Loucy (cell line): ENCODE results near the gene PITX2.

Experiments used
- H2AFZ ChIP-seq: fragments of 200-600 bp; sonication (generic); 2 replicates; pipeline ENCODE4 v1.6.0; 2016; ENCODE audit warnings: antibody characterized with exemption, mild to moderate bottlenecking, low read length, moderate library complexity
- H3F3A ChIP-seq: fragments of 200-600 bp; 2 replicates; pipeline ENCODE4 v1.6.0; 2016; ENCODE audit warnings: antibody characterized with exemption, low read depth, mild to moderate bottlenecking
- H3K27me3 ChIP-seq: fragments of 200-600 bp; sonication (generic); 2 replicates; pipeline ENCODE4 v1.6.1; 2014; ENCODE audit warnings: low read length, mild to moderate bottlenecking; ENCODE audit not compliant: insufficient read depth, poor library complexity, severe bottlenecking
- H3K36me3 ChIP-seq: fragments of 200-600 bp; sonication (generic); 2 replicates; pipeline ENCODE4 v1.6.1; 2016; ENCODE audit warnings: low read length; ENCODE audit not compliant: insufficient read depth
- H3K4me1 ChIP-seq: fragments of 200-600 bp; sonication (generic); 2 replicates; pipeline ENCODE4 v1.5.1; 2014; ENCODE audit warnings: low read length, mild to moderate bottlenecking; ENCODE audit not compliant: insufficient read depth, poor library complexity, severe bottlenecking
- H3K4me2 ChIP-seq: fragments of 200-600 bp; sonication (generic); 2 replicates; pipeline ENCODE4 v1.6.0; 2014; ENCODE audit warnings: antibody characterized with exemption, low read length, low read depth, mild to moderate bottlenecking; ENCODE audit not compliant: poor library complexity, severe bottlenecking
- H3K4me3 ChIP-seq: fragments of 200-600 bp; sonication (generic); 2 replicates; pipeline ENCODE4 v1.5.1; 2014; ENCODE audit warnings: low read length, mild to moderate bottlenecking, mixed read lengths; ENCODE audit not compliant: poor library complexity, severe bottlenecking
- H3K79me2 ChIP-seq: fragments of 200-600 bp; sonication (generic); 2 replicates; pipeline ENCODE4 v1.6.1; 2014; ENCODE audit warnings: low read length; ENCODE audit not compliant: insufficient read depth
- H3K9ac ChIP-seq: fragments of 200-600 bp; sonication (generic); 2 replicates; pipeline ENCODE4 v1.6.0; 2014; ENCODE audit warnings: mild to moderate bottlenecking, low read depth, low read length, moderate library complexity; ENCODE audit not compliant: poor library complexity, severe bottlenecking
- H3K9me2 ChIP-seq: fragments of 200-600 bp; sonication (generic); replicated peaks from 2 replicates; pipeline ENCODE4 v1.6.1; 2016; ENCODE audit warnings: low read depth, low read length, mixed read lengths
- H3K9me3 ChIP-seq: fragments of 200-600 bp; sonication (generic); 2 replicates; pipeline ENCODE4 v1.6.1; 2014; ENCODE audit warnings: mild to moderate bottlenecking, antibody characterized with exemption, low read length, low read depth; ENCODE audit not compliant: insufficient read depth
- H4K20me1 ChIP-seq: fragments of 200-600 bp; sonication (generic); 2 replicates; pipeline ENCODE4 v1.6.0; 2014; ENCODE audit warnings: antibody characterized with exemption, low read length, mild to moderate bottlenecking; ENCODE audit not compliant: insufficient read depth, poor library complexity, severe bottlenecking
- EZH2phosphoT487 ChIP-seq: fragments of 200-600 bp; IDR thresholded peaks from 2 replicates; pipeline ENCODE4 v1.6.1; 2018; ENCODE audit warnings: antibody characterized with exemption, mild to moderate bottlenecking, moderate library complexity, borderline replicate concordance
- TF ChIP-seq, protein P1 (sequence below): fragments of 200-600 bp; sonication (generic); conservative IDR thresholded peaks from 2 replicates; pipeline ENCODE4 v1.5.1; 2014; ENCODE audit warnings: mild to moderate bottlenecking, antibody characterized with exemption, low read length

The PITX2 gene

DNA sequence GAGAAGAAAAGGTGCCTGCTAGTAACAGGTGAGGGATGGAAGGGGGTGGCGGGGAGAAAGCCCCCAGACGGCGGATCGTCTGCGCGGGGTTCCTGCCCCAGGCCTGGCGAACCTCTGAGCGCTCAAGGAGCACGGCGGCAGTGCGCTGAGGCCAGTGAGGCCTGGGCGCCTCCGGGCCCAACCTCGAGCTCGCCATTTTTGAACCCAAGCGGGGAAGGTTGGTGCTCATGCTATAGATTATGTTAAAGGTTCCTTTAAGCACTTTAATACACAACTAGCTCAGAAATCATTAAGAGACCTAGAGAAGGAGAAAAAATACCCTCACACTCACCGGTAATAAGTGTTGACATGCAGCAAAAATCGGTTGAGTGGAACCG, 7.9 kb downstream of the PITX2 start:
- Histone ChIP-seq H3F3A (no peaks in the 10 kb centered on the region), H3K36me3 (no peaks in the 10 kb centered on the region), H3K4me3 (no peak overlapping the region), H3K9ac (no peak overlapping the region), H3K79me2 (no peaks in the 10 kb centered on the region), H3K9me3 (no peaks in the 10 kb centered on the region), H4K20me1 (no peaks in the 10 kb centered on the region), H3K9me2 (no peaks in the 10 kb centered on the region), H3K4me1 (no peaks in the 10 kb centered on the region), H3K27me3 (no peaks in the 10 kb centered on the region), H2AFZ (no peak overlapping the region), H3K4me2 (no peak overlapping the region)
- TF ChIP-seq, protein P1, sequence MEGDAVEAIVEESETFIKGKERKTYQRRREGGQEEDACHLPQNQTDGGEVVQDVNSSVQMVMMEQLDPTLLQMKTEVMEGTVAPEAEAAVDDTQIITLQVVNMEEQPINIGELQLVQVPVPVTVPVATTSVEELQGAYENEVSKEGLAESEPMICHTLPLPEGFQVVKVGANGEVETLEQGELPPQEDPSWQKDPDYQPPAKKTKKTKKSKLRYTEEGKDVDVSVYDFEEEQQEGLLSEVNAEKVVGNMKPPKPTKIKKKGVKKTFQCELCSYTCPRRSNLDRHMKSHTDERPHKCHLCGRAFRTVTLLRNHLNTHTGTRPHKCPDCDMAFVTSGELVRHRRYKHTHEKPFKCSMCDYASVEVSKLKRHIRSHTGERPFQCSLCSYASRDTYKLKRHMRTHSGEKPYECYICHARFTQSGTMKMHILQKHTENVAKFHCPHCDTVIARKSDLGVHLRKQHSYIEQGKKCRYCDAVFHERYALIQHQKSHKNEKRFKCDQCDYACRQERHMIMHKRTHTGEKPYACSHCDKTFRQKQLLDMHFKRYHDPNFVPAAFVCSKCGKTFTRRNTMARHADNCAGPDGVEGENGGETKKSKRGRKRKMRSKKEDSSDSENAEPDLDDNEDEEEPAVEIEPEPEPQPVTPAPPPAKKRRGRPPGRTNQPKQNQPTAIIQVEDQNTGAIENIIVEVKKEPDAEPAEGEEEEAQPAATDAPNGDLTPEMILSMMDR: no peak
- no peak for TF ChIP-seq EZH2phosphoT487

DNA sequence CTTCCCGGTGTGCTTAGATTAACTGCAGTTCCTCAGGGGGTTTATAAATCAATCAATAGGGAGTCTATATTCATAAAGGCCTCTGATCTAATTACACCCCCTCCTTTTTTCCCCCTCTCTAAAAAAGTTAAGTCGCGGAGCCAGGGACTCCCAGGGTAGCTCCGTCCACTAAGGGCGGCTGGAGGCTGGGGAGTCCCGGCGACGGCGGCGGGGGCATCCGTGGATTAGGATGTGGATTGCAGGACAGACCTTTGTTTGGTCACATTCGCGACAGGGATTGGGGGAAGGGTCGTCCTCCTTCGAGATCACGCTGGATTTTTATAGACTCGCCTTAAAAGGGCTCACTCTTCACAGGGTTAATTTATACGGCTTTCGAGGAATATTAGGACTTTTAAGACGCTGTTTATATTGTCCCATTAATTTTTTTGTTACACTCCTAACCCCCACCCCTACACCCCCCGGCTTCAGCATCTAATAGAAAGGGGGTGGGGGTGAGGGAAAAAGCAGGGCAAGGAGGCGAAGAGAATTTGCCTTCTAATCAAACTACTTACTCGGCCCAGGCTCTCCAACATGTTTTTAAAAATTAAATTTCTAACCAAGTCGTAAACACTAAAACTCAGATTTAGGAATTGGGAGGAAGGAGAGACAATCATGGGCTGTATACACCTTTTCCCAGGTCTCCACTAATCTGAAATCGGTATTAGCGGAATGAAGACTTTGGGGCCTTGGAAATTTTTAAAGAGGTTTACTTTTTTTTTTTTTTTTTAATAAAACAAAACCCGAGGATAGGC, 8.5 kb downstream of the PITX2 start:
- H3K9me3 ChIP-seq: no peaks in the 10 kb centered on the region
- H3K4me2 ChIP-seq: no peak overlapping the region
- no peak overlapping the region for H3K9ac ChIP-seq
- no peaks in the 10 kb centered on the region for H3K79me2 ChIP-seq
- H3K36me3 ChIP-seq: no peaks in the 10 kb centered on the region
- H3K4me1 ChIP-seq: no peaks in the 10 kb centered on the region
- H3K4me3 ChIP-seq: no peak overlapping the region
- no peaks in the 10 kb centered on the region for H3K27me3 ChIP-seq
- no peaks in the 10 kb centered on the region for H3K9me2 ChIP-seq
- no peaks in the 10 kb centered on the region for H4K20me1 ChIP-seq
- H2AFZ ChIP-seq: no peak overlapping the region
- no peaks in the 10 kb centered on the region for H3F3A ChIP-seq
- TF ChIP-seq, protein P1: no peak
- TF ChIP-seq EZH2phosphoT487: no peak

DNA sequence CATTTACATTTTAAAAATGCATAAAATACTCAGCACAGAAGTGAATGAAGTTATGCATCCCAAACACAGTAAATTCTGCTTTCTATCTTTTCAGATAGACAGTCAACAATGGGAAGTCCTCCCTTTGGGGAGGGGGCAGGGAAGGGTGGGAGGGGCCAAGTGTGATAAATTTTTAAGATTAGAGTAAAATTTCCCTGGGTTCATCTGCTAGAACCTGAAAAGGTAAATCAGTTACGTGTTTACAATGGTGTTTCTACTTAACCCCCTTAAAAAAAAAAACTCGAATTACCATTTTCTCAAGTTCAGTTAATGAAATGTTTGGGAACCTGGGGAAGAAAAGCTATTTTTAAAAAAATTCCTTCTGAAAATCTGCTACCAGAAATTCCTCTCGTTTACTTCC, 9.1 kb downstream of the PITX2 start:
- H3K27me3 ChIP-seq: no peaks in the 10 kb centered on the region
- no peak overlapping the region for H3K4me3 ChIP-seq
- H3K79me2 ChIP-seq: no peaks in the 10 kb centered on the region
- no peak overlapping the region for H3K9ac ChIP-seq
- H3K36me3 ChIP-seq: no peaks in the 10 kb centered on the region
- H3K4me2 ChIP-seq: no peak overlapping the region
- H2AFZ ChIP-seq: no peak overlapping the region
- H3K4me1 ChIP-seq: no peaks in the 10 kb centered on the region
- no peaks in the 10 kb centered on the region for H3K9me2 ChIP-seq
- no peaks in the 10 kb centered on the region for H3F3A ChIP-seq
- H3K9me3 ChIP-seq: no peaks in the 10 kb centered on the region
- no peak for TF ChIP-seq EZH2phosphoT487
- TF ChIP-seq, protein P1: no peak
- no peaks in the 10 kb centered on the region for H4K20me1 ChIP-seq
